IMR-90 (cell line): ENCODE measurements around the gene HERC6. TPM values are rescaled to one million over a fixed set of nuclear protein-coding genes. Genes with fewer than 3 reads are reported as not detected.

ENCODE experiments used
- ATAC-seq: fragments of 200-7000 bp; cut with Tn5 transposase; 2 replicates; pipeline ENCODE4 v1.9.1; 2020; ENCODE audit warnings: low read depth, mild to moderate bottlenecking, moderate library complexity
- BruUV-seq: library from RNA; stranded (reverse); fragments of 400-500 nt; replicated peaks from 2 replicates; lab custom pipeline; 2021; lab: Mats Ljungman, UMichigan
- CTCF ChIA-PET: fragments of 300-600 bp; formaldehyde crosslinking; extraction: SDS; loops from one replicate; lab custom pipeline; 2021; ENCODE audit warnings: antibody characterized with exemption; lab: Yijun Ruan, JAX
- POLR2A ChIA-PET: fragments of 300-600 bp; sonication (Branson Sonifier 250); formaldehyde crosslinking; loops from one replicate; lab custom pipeline; 2022; ENCODE audit warnings: antibody characterized with exemption; ENCODE audit not compliant: unreplicated experiment; lab: Charles Lee
- DNase-seq: peaks from one replicate; pipeline ENCODE4 v3.0.0; 2013
- H2AFZ ChIP-seq: replicated peaks from 2 replicates; pipeline ENCODE3; 2013; ENCODE audit warnings: low read length, mild to moderate bottlenecking; ENCODE audit not compliant: poor library complexity
- H2AK5ac ChIP-seq: 2 replicates; pipeline ENCODE4 v1.6.1; 2013; ENCODE audit warnings: low read depth, low read length, inconsistent platforms
- H2AK9ac ChIP-seq: replicated peaks from 2 replicates; pipeline ENCODE3; 2013; ENCODE audit warnings: mild to moderate bottlenecking, low read depth, low read length, moderate library complexity; ENCODE audit not compliant: poor library complexity
- H2BK120ac ChIP-seq: 2 replicates; pipeline ENCODE4 v1.6.1; 2013; ENCODE audit warnings: low read depth, low read length, inconsistent platforms
- H2BK15ac ChIP-seq: 3 replicates; pipeline ENCODE4 v1.6.1; 2013; ENCODE audit warnings: low read depth, low read length, inconsistent platforms
- H2BK20ac ChIP-seq: 2 replicates; pipeline ENCODE4 v1.6.1; 2013; ENCODE audit warnings: low read depth, mild to moderate bottlenecking, inconsistent platforms, low read length, moderate library complexity
- H2BK5ac ChIP-seq: 2 replicates; pipeline ENCODE4 v1.6.1; 2013; ENCODE audit warnings: mild to moderate bottlenecking, low read depth, low read length, inconsistent platforms; ENCODE audit not compliant: poor library complexity, severe bottlenecking
- H3K14ac ChIP-seq: replicated peaks from 2 replicates; pipeline ENCODE4 v1.6.1; 2013; ENCODE audit warnings: low read depth, low read length, inconsistent platforms
- H3K18ac ChIP-seq: 2 replicates; pipeline ENCODE4 v1.6.1; 2013; ENCODE audit warnings: low read depth, low read length, control low read depth
- H3K23ac ChIP-seq: 2 replicates; pipeline ENCODE4 v1.6.1; 2013; ENCODE audit warnings: low read depth, low read length, inconsistent platforms
- H3K27ac ChIP-seq: 2 replicates; pipeline ENCODE4 v1.5.1; 2013; ENCODE audit warnings: mild to moderate bottlenecking, control low read depth, low read length; ENCODE audit not compliant: insufficient read depth
- H3K27me3 ChIP-seq: 2 replicates; pipeline ENCODE4 v1.6.1; 2013; ENCODE audit warnings: low read length; ENCODE audit not compliant: control insufficient read depth, insufficient read depth
- H3K36me3 ChIP-seq: 2 replicates; pipeline ENCODE4 v1.6.1; 2013; ENCODE audit warnings: low read length, mixed read lengths; ENCODE audit not compliant: control insufficient read depth, insufficient read depth
- H3K4ac ChIP-seq: 2 replicates; pipeline ENCODE4 v1.6.1; 2013; ENCODE audit warnings: low read depth, low read length, inconsistent platforms
- H3K4me1 ChIP-seq: 2 replicates; pipeline ENCODE4 v1.6.1; 2013; ENCODE audit warnings: low read length, mixed read lengths; ENCODE audit not compliant: control insufficient read depth, insufficient read depth
- H3K4me2 ChIP-seq: 2 replicates; pipeline ENCODE4 v1.6.1; 2013; ENCODE audit warnings: low read depth, mild to moderate bottlenecking, control low read depth, low read length, moderate library complexity
- H3K4me3 ChIP-seq: 2 replicates; pipeline ENCODE4 v1.5.1; 2013; ENCODE audit warnings: low read depth, mild to moderate bottlenecking, control low read depth, low read length, moderate library complexity; ENCODE audit not compliant: insufficient read depth
- H3K56ac ChIP-seq: 2 replicates; pipeline ENCODE4 v1.6.1; 2013; ENCODE audit warnings: low read length, inconsistent platforms; ENCODE audit not compliant: insufficient read depth; ENCODE audit errors: extremely low read depth
- H3K79me1 ChIP-seq, 2 experiments: 2 replicates each; pipeline ENCODE4 v1.6.1; 2013; ENCODE audit warnings: low read length in 2 of 2, inconsistent platforms in 1 of 2, low read depth in 1 of 2
- H3K9ac ChIP-seq: 2 replicates; pipeline ENCODE4 v1.6.1; 2013; ENCODE audit warnings: low read depth, low read length, control low read depth
- H3K9me1 ChIP-seq: 2 replicates; pipeline ENCODE4 v1.6.1; 2013; ENCODE audit warnings: low read length, inconsistent platforms; ENCODE audit not compliant: insufficient read depth
- H3K9me3 ChIP-seq: 2 replicates; pipeline ENCODE4 v1.6.1; 2013; ENCODE audit warnings: low read length; ENCODE audit not compliant: control insufficient read depth, insufficient read depth
- H4K20me1 ChIP-seq: 2 replicates; pipeline ENCODE4 v1.6.1; 2013; ENCODE audit warnings: low read length, inconsistent platforms; ENCODE audit not compliant: insufficient read depth
- H4K5ac ChIP-seq: 2 replicates; pipeline ENCODE4 v1.6.1; 2013; ENCODE audit warnings: mild to moderate bottlenecking, low read depth, low read length, control low read depth
- H4K8ac ChIP-seq, 2 experiments: 2 replicates each; pipeline ENCODE4 v1.6.1; 2013; ENCODE audit warnings: low read depth in 2 of 2, low read length in 2 of 2, control low read depth in 1 of 2, inconsistent platforms in 1 of 2
- H4K91ac ChIP-seq: 2 replicates; pipeline ENCODE4 v1.6.1; 2013; ENCODE audit warnings: low read depth, low read length, inconsistent platforms; ENCODE audit not compliant: insufficient read depth
- BHLHE40 ChIP-seq: fragments of 150-350 bp; IDR thresholded peaks from 2 replicates; pipeline ENCODE4 v1.6.1; 2016; ENCODE audit warnings: mild to moderate bottlenecking, low read depth, low read length
- CEBPB ChIP-seq: IDR thresholded peaks from 2 replicates; pipeline ENCODE4 v1.6.1; 2012; ENCODE audit warnings: low read depth, low read length, improper control_type of control experiment
- FOS ChIP-seq: fragments of 150-350 bp; IDR thresholded peaks from 2 replicates; pipeline ENCODE4 v1.6.1; 2016; ENCODE audit warnings: low read depth, low read length
- MAFK ChIP-seq: IDR thresholded peaks from 2 replicates; pipeline ENCODE4 v1.6.1; 2012; ENCODE audit warnings: low read depth, low read length, improper control_type of control experiment
- POLR2A ChIP-seq: IDR thresholded peaks from 2 replicates; pipeline ENCODE4 v1.6.1; 2012; ENCODE audit warnings: mild to moderate bottlenecking, low read depth, low read length
- SMC3 ChIP-seq: fragments of 150-350 bp; IDR thresholded peaks from 2 replicates; pipeline ENCODE4 v1.6.1; 2016; ENCODE audit warnings: low read depth, mild to moderate bottlenecking, antibody characterized with exemption, low read length, moderate library complexity
- WGBS, 2 experiments: methylation state at CpG; one replicate each; pipeline versions ENCODE4 v1.1.5 to v1.1.7; 2013; ENCODE audit warnings: missing lambda C conversion rate in 2 of 2; ENCODE audit not compliant: insufficient read length in 1 of 2; ENCODE audit errors: extremely low coverage in 2 of 2; 5-methylcytosine and 5-hydroxymethylcytosine counted together
- dilution Hi-C: fragments of 300-500 bp; cut with HindIII; formaldehyde crosslinking; loops from one replicate; pipeline ENCODE4 v1.14.3; 2018; ENCODE audit warnings: low sequenced_read_pairs; ENCODE audit not compliant: unreplicated experiment
- in situ Hi-C: fragments of 300-500 bp; cut with MboI; formaldehyde crosslinking; loops from 3 replicates; pipeline ENCODE4 v1.14.3; 2019; ENCODE audit warnings: low sequenced_read_pairs, inconsistent platforms, mixed read lengths
- intact Hi-C: fragments of 100-400 bp; cut with micrococcal nuclease; formaldehyde crosslinking; loops from 2 replicates; pipeline ENCODE4 v1.10.0; 2022
- polyA plus RNA-seq, 3 experiments: library from polyadenylated mRNA; depleted of rRNA; stranded (reverse); fragments of >200 nt; gene quantifications; 2 replicates each; pipeline ENCODE4 v1.2.3, GENCODE V29; 2012; ENCODE audit warnings: low replicate concordance in 1 of 3
- total RNA-seq: library from RNA; depleted of rRNA; stranded (reverse); fragments of >200 nt; gene quantifications from 2 replicates; pipeline ENCODE4 v1.2.3, GENCODE V29; 2012
- TF ChIP-seq, protein P1 (sequence below): conservative IDR thresholded peaks from 2 replicates; pipeline ENCODE4 v1.5.1; 2012; ENCODE audit warnings: mild to moderate bottlenecking, low read depth, low read length, improper control_type of control experiment

The HERC6 gene
- total and polyA plus RNA-seq, 2 of the 4 experiments (the other 2 are of a cell fraction): 0.53 to 1.6 TPM

DNA sequence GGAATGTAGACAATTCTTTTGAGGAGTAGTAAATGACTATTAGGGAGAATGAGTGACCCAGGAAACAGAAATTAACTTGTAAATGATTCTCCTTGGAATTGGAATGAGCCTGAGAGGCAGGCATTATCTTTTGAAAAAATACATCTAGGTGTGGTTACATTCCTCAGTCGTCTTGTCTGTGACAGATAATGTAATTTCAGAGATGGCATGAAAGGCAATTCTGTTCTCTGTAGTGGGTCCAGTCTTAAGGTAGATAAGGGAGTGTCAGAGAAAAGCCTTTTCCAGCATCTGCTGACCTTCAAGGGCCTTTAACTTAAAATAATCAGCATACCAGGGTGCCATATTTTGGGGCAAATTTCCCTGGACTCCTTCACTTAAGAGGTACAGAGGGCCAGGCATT, 35.1 kb downstream of the HERC6 start:
- Histone ChIP-seq H3K27ac (no peak overlapping the region), H3K14ac (no peak overlapping the region), H3K9me3 (no peaks in the 10 kb centered on the region), H3K4ac (no peak overlapping the region), H3K4me2 (no peak overlapping the region), H2BK15ac (no peak overlapping the region), H2BK20ac (no peak overlapping the region), H3K27me3 (no peaks in the 10 kb centered on the region), H3K4me1 (no peaks in the 10 kb centered on the region), H3K79me1 (no peaks in the 10 kb centered on the region), H4K5ac (no peak overlapping the region), H3K23ac (no peak overlapping the region), H3K4me3 (no peak overlapping the region), H4K91ac (no peak overlapping the region), H3K56ac (no peak overlapping the region), H3K9me1 (no peaks in the 10 kb centered on the region; the same call in 1 of the 2 replicates), H2AK9ac (no peak overlapping the region), H2BK120ac (no peak overlapping the region), H3K18ac (no peak overlapping the region), H4K8ac (no peak overlapping the region), H2AFZ (no peak overlapping the region), H3K9ac (no peak overlapping the region), H2AK5ac (no peak overlapping the region), H4K20me1 (no peaks in the 10 kb centered on the region), H2BK5ac (no peak overlapping the region), H3K36me3 (no peaks in the 10 kb centered on the region)
- no CpG with 5 or more reads among the region's 1 CpG for WGBS, 2 experiments
- CTCF ChIA-PET: no interaction called here
- POLR2A ChIA-PET: no interaction called here
- TF ChIP-seq BHLHE40 (no peak), CEBPB (no peak), POLR2A (no peak), FOS (no peak), MAFK (no peak), SMC3 (no peak)
- TF ChIP-seq, protein P1, sequence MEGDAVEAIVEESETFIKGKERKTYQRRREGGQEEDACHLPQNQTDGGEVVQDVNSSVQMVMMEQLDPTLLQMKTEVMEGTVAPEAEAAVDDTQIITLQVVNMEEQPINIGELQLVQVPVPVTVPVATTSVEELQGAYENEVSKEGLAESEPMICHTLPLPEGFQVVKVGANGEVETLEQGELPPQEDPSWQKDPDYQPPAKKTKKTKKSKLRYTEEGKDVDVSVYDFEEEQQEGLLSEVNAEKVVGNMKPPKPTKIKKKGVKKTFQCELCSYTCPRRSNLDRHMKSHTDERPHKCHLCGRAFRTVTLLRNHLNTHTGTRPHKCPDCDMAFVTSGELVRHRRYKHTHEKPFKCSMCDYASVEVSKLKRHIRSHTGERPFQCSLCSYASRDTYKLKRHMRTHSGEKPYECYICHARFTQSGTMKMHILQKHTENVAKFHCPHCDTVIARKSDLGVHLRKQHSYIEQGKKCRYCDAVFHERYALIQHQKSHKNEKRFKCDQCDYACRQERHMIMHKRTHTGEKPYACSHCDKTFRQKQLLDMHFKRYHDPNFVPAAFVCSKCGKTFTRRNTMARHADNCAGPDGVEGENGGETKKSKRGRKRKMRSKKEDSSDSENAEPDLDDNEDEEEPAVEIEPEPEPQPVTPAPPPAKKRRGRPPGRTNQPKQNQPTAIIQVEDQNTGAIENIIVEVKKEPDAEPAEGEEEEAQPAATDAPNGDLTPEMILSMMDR: no peak
- in situ Hi-C loops (no loop called here), intact Hi-C loops (no loop called here), dilution Hi-C loops (no loop called here)
- ATAC-seq (no peak), DNase-seq (no peak)
- no TSS peak for BruUV-seq
